Right lobe of liver (tissue), 6 donors: ENCODE results near the gene PTGR2. TPM values are rescaled to one million over a fixed set of nuclear protein-coding genes. Genes with fewer than 3 reads are reported as not detected.
"Not testable (repeated sequence)": the region's sequence is repeated elsewhere in the genome, so short reads cannot be mapped to it uniquely, and the experiment has no call there.

Source experiments
- ATAC-seq, 4 donors: fragments of 200-7000 bp; cut with Tn5 transposase; one replicate each; pipeline ENCODE4 v1.9.1; 2020; ENCODE audit warnings: mild to moderate bottlenecking in 4 of 4, moderate library complexity in 4 of 4
- DNase-seq, 3 donors: peaks; one replicate each; pipeline ENCODE4 v3.0.0-alpha.2; 2020
- H3K27ac ChIP-seq, 3 donors: fragments of 200-600 bp; one replicate each; pipeline ENCODE4 v1.8.0; 2022
- H3K27me3 ChIP-seq, 2 donors: fragments of 200-600 bp; one replicate each; pipeline ENCODE4 v1.8.0; 2022
- H3K36me3 ChIP-seq, 4 donors: fragments of 200-600 bp; sonication (generic) in 1 of 4; one replicate each; pipeline versions ENCODE4 v1.5.1 to v1.8.0; 2017 to 2022; ENCODE audit warnings: control low read depth in 1 of 4
- H3K4me1 ChIP-seq, 4 donors: fragments of 200-600 bp; sonication (generic) in 1 of 4; one replicate each; pipeline versions ENCODE4 v1.5.1 to v1.8.0; 2017 to 2022; ENCODE audit warnings: control low read depth in 1 of 4
- H3K4me3 ChIP-seq, 3 donors: fragments of 200-600 bp; one replicate each; pipeline ENCODE4 v1.8.0; 2022
- H3K9me3 ChIP-seq, 4 donors: fragments of 200-600 bp; sonication (generic) in 1 of 4; one replicate each; pipeline versions ENCODE4 v1.5.1 to v1.8.0; 2017 to 2022; ENCODE audit warnings: control low read depth in 1 of 4
- POLR2A ChIP-seq: fragments of 450-650 bp; IDR thresholded peaks from one replicate; pipeline ENCODE4 v1.6.1; 2017; ENCODE audit warnings: antibody characterized with exemption, mild to moderate bottlenecking
- WGBS: methylation state at CpG from one replicate; pipeline ENCODE4 v1.1.6; 2018; ENCODE audit warnings: low coverage, low lambda C conversion rate; ENCODE audit not compliant: insufficient coverage; ENCODE audit errors: missing lambda C conversion rate; 5-methylcytosine and 5-hydroxymethylcytosine counted together
- intact Hi-C, 2 donors: fragments of 100-400 bp; cut with DNase I; formaldehyde crosslinking; loops; one replicate each; pipeline versions ENCODE4 v1.11.2 to v1.14.1; 2022
- total RNA-seq, 6 experiments: library from RNA; depleted of rRNA in 2 of 6; stranded (reverse); fragments of >200 nt in 2 of 6; fragmentation: NEBNext Ultra II Directional in 3 of 6; extraction: Animal tissue kit (Norgen Biotek cat#: 25700) in 3 of 6; gene quantifications; one replicate each; pipeline versions ENCODE4 v1.1.0 to v1.2.4, GENCODE V29; 2016 to 2023
- TF ChIP-seq, protein P1 (sequence below), 4 donors: fragments of 200-600 bp in 3 of 4; fragments of 450-650 bp in 1 of 4; IDR thresholded peaks; one replicate each; pipeline versions ENCODE4 v1.5.1 to v1.8.0; 2016 to 2022; ENCODE audit warnings: antibody characterized with exemption in 4 of 4, mild to moderate bottlenecking in 2 of 4
- donor health status: DM: no; HTN: yes; CAD: no.
- donor health status: DM: no; HTN: no; CAD: no.
- donor health status: DM: no; HTN: no; CAD: no.
- donor health status: DM: no; HTN: yes; CAD: no.
- donor health status: DM: no; HTN: yes; CAD: no.

Gene PTGR2
- total RNA-seq, 6 experiments from 2014 or later = 8.0 to 22.4 (median 12.4) TPM

DNA sequence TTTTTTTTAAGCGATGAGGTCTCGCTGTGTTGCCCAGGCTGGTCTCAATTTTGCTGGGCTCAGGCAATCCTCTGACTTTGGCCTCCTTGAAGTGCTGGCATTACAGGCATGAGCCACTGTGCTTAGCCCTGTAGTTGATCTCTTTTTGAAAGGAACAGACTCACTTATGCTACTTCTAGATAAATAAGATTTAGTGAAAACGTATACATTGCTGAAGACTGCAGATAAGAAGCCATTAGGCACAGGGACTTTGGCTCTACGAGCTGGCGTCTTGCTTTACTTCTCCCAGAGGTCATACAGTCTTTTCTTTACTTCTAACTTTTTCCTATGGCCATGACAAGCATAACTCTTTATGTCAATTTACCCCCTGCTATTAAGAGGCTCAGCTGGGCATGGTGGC is 9.4 kb downstream of the PTGR2 start:
- TF ChIP-seq, protein P1, sequence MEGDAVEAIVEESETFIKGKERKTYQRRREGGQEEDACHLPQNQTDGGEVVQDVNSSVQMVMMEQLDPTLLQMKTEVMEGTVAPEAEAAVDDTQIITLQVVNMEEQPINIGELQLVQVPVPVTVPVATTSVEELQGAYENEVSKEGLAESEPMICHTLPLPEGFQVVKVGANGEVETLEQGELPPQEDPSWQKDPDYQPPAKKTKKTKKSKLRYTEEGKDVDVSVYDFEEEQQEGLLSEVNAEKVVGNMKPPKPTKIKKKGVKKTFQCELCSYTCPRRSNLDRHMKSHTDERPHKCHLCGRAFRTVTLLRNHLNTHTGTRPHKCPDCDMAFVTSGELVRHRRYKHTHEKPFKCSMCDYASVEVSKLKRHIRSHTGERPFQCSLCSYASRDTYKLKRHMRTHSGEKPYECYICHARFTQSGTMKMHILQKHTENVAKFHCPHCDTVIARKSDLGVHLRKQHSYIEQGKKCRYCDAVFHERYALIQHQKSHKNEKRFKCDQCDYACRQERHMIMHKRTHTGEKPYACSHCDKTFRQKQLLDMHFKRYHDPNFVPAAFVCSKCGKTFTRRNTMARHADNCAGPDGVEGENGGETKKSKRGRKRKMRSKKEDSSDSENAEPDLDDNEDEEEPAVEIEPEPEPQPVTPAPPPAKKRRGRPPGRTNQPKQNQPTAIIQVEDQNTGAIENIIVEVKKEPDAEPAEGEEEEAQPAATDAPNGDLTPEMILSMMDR (IDR thresholded peaks at IDR 0.05) = no peak
- TF ChIP-seq POLR2A = no peak
- WGBS = 95% methylated on average over 5 of the region's 5 CpGs

DNA sequence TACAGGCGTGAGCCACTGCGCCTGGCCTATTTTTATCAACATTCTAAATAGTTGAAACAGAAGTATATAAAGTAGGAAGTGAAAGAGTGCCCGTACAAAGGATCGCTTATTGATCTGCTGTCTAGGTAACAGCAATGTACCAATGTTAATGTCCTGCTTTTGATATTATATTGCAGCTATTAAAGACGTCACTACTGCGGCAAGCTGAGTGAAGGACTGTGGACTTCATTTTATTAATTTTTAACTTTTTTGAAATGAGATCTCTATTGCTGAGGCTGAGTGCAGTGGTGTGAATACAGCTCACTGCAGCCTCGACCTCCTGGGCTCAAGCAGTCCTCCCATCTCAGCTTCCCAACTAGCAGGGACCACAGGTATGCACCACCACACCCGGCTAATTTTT is 10.8 kb downstream of the PTGR2 start:
- DNase-seq = no peak
- Histone ChIP-seq H3K4me1 (no peaks in the 10 kb centered on the region), H3K4me3 (no peak overlapping the region), H3K27me3 (no peaks in the 10 kb centered on the region), H3K36me3 (peaks cover 0 to 32% (median 10%) of the 10 kb centered on the region in 4 donors), H3K9me3 (no peaks in the 10 kb centered on the region), H3K27ac (no peak overlapping the region)
- TF ChIP-seq, protein P1 (IDR thresholded peaks at IDR 0.05) = no peak
- TF ChIP-seq POLR2A = no peak
- WGBS = 75% methylated on average over 8 of the region's 8 CpGs
- no peak for ATAC-seq
- intact Hi-C loops = no loop called here

More for the DNA sequence above, 9.4 kb downstream of the PTGR2 start:
- no peaks in the 10 kb centered on the region for H3K9me3 ChIP-seq
- H3K4me3 ChIP-seq = no peak overlapping the region
- DNase-seq (no peak), ATAC-seq (no peak)
- peaks cover 0 to 32% (median 8%) of the 10 kb centered on the region in 4 donors for H3K36me3 ChIP-seq
- H3K27ac ChIP-seq = no peak overlapping the region
- intact Hi-C loops = no loop called here
- no peaks in the 10 kb centered on the region for H3K27me3 ChIP-seq
- no peaks in the 10 kb centered on the region for H3K4me1 ChIP-seq

DNA sequence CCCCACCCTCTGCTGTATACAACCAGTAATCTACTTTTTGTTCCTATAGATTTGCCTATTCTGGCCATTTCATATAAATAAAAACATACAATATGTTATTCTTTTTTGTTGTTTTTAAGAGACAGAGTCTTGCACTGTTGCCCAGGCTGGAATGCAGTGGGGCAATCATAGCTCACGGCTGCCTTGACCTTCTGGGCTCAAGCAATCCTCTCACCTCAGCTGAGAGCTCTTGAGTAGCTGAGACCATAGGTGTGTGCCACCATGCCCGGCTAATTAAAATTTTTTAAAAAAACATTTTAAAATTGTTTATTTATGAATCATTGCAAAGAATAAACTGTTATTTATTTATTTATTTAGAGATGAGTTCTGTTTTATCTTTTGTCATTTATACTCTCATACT is 11.6 kb downstream of the PTGR2 start:
- no peaks in the 10 kb centered on the region for H3K27me3 ChIP-seq
- ATAC-seq (no peak), DNase-seq (no peak)
- TF ChIP-seq, protein P1 (IDR thresholded peaks at IDR 0.05) = no peak
- no peak for TF ChIP-seq POLR2A
- H3K36me3 ChIP-seq = peaks cover 0 to 32% (median 13%) of the 10 kb centered on the region in 4 donors
- no peak overlapping the region for H3K4me3 ChIP-seq
- H3K27ac ChIP-seq = no peak overlapping the region
- WGBS = 96% methylated on average over 2 of the region's 2 CpGs
- H3K4me1 ChIP-seq = no peaks in the 10 kb centered on the region
- H3K9me3 ChIP-seq = no peaks in the 10 kb centered on the region
- intact Hi-C loops = no loop called here

DNA sequence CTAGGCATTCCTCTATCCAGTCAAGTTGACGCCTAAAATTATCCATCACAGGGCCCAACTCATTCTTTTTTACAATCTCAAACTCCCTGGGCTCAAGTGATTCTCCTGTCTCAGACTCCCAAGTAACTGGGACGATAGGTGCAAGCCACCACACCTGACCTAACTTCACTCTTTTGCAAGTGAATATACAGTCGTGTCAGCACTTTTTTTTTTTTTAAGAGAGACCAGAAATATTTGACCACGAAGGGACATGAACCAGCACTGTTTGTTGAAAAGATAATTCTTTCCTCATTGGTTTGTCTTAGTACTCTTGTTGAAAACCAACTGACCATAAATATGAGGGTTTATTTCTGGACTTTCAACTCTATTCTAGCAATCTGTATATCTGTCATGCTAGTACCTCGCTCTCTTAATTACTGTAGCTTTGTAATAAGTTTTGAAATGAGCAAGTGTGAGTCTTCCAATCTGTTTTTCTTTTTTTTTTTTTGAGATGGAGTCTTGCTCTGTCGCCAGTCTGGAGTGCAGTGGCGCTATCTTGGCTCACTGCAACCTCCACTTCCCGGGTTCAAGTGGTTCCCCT is 14.0 kb downstream of the PTGR2 start:
- Histone ChIP-seq H3K36me3 (peaks cover 0 to 28% (median 11%) of the 10 kb centered on the region in 4 donors), H3K27ac (no peak overlapping the region), H3K4me3 (no peak overlapping the region), H3K9me3 (no peaks in the 10 kb centered on the region), H3K4me1 (no peaks in the 10 kb centered on the region), H3K27me3 (no peaks in the 10 kb centered on the region)
- ATAC-seq (no peak), DNase-seq (no peak)
- TF ChIP-seq, protein P1 (IDR thresholded peaks at IDR 0.05) = no peak
- no peak for TF ChIP-seq POLR2A
- WGBS = 67% methylated on average over 7 of the region's 8 CpGs
- intact Hi-C loops = no loop called here

DNA sequence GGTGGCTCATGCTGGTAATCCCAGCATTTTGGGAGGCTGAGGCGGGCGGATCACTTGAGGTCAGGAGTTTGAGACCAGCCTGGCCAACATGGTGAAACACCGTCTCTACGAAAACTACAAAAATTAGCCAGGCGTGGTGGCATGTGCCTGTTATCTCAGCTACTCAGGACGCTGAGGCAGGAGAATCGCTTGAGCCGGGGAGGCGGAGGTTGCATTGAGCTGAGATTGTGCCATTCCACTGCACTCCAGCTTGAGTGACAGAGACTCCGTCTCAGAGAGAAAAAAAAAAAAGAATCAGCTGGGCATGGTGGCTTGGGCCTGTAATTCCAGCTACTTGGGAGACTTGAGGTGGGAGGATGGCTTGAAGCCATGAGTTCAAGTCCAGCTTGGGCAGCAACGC is 18.1 kb downstream of the PTGR2 start:
- H3K9me3 ChIP-seq, ATAC-seq, H3K4me1 ChIP-seq, DNase-seq, H3K27ac ChIP-seq, H3K27me3 ChIP-seq, intact Hi-C loops, H3K4me3 ChIP-seq: not testable (repeated sequence)
- WGBS = 89% methylated on average over 1 of the region's 11 CpGs
- peaks cover 0 to 18% (median 4%) of the 10 kb centered on the region in 4 donors for H3K36me3 ChIP-seq
